ENCODE results near the gene EXOSC7. TPM values are rescaled to one million over a fixed set of nuclear protein-coding genes. Genes with fewer than 3 reads are reported as not detected.

The EXOSC7 gene
- total RNA-seq, 1 experiment from 2014 or later: 66.9 TPM

Other genes starting within 250 kb of the EXOSC7 start
- gene ZNF501, start 246.6 kb upstream of the EXOSC7 start, total RNA-seq (2014; rRNA removed; shearing (Covaris generic)): 0.03 TPM in 1 of 2 replicates, not detected in the other
- 14.5 and 26.8 TPM in 2 replicates for gene KIAA1143, start 214.6 kb upstream of the EXOSC7 start, total RNA-seq (2014; rRNA removed; shearing (Covaris generic))
- gene KIF15, start 214.4 kb upstream of the EXOSC7 start, total RNA-seq (2014; rRNA removed; shearing (Covaris generic)): 13.5 and 16.0 TPM in 2 replicates
- gene TMEM42, start 114.3 kb upstream of the EXOSC7 start, total RNA-seq (2014; rRNA removed; shearing (Covaris generic)): 21.3 and 40.7 TPM in 2 replicates
- gene TGM4, start 101.6 kb upstream of the EXOSC7 start, total RNA-seq (2014; rRNA removed; shearing (Covaris generic)): not detected in 2 replicates
- 93.2 and 98.2 TPM in 2 replicates for gene ZDHHC3, start 70 bp upstream of the EXOSC7 start, total RNA-seq (2014; rRNA removed; shearing (Covaris generic))
- not detected in 2 replicates for gene CLEC3B, start 50.1 kb downstream of the EXOSC7 start, total RNA-seq (2014; rRNA removed; shearing (Covaris generic))
- gene CDCP1, start 170.1 kb downstream of the EXOSC7 start, total RNA-seq (2014; rRNA removed; shearing (Covaris generic)): not detected in 2 replicates

Data from G401 (cell line).